H9 (cell line): ENCODE measurements around the gene SIDT2. TPM values are rescaled to one million over a fixed set of nuclear protein-coding genes. Genes with fewer than 3 reads are reported as not detected.

Experiments used
- DNase-seq: peaks from one replicate; pipeline ENCODE4 v3.0.0-alpha.2; 2017
- H2AFZ ChIP-seq: one replicate; pipeline ENCODE4 v1.6.1; 2013; ENCODE audit warnings: mild to moderate bottlenecking, low read length, control low read depth, moderate library complexity
- H2AK5ac ChIP-seq: 2 replicates; pipeline ENCODE4 v1.6.1; 2013; ENCODE audit warnings: low read length, control low read depth, mixed read lengths; ENCODE audit not compliant: insufficient read length
- H2BK120ac ChIP-seq: one replicate; pipeline ENCODE4 v1.6.1; 2013; ENCODE audit warnings: low read depth, mild to moderate bottlenecking, low read length, control low read depth, inconsistent platforms; ENCODE audit not compliant: poor library complexity, severe bottlenecking
- H2BK12ac ChIP-seq: 2 replicates; pipeline ENCODE4 v1.6.1; 2013; ENCODE audit warnings: low read length, control low read depth, mixed read lengths, low read depth; ENCODE audit not compliant: insufficient read length
- H2BK15ac ChIP-seq: 2 replicates; pipeline ENCODE4 v1.6.1; 2013; ENCODE audit warnings: low read depth, low read length, control low read depth
- H2BK20ac ChIP-seq: one replicate; pipeline ENCODE4 v1.6.1; 2013; ENCODE audit warnings: low read depth, mild to moderate bottlenecking, low read length, control low read depth, inconsistent platforms; ENCODE audit not compliant: poor library complexity, severe bottlenecking
- H2BK5ac ChIP-seq: 2 replicates; pipeline ENCODE4 v1.6.1; 2013; ENCODE audit warnings: low read length, control low read depth, mixed read lengths; ENCODE audit not compliant: insufficient read length
- H3K14ac ChIP-seq: 2 replicates; pipeline ENCODE4 v1.6.1; 2013; ENCODE audit warnings: low read length, control low read depth; ENCODE audit not compliant: insufficient read depth
- H3K18ac ChIP-seq: 2 replicates; pipeline ENCODE4 v1.6.1; 2013; ENCODE audit warnings: low read depth, mild to moderate bottlenecking, mixed read lengths, low read length, control low read depth; ENCODE audit not compliant: insufficient read length
- H3K23ac ChIP-seq: 2 replicates; pipeline ENCODE4 v1.6.1; 2013; ENCODE audit warnings: low read length, control low read depth, mixed read lengths, low read depth; ENCODE audit not compliant: insufficient read length
- H3K23me2 ChIP-seq: 2 replicates; pipeline ENCODE4 v1.6.1; 2013; ENCODE audit warnings: low read depth, mild to moderate bottlenecking, mixed read lengths, low read length, control low read depth; ENCODE audit not compliant: insufficient read length, poor library complexity, severe bottlenecking
- H3K27ac ChIP-seq: 2 replicates; pipeline ENCODE4 v1.5.1; 2013; ENCODE audit warnings: low read length, control low read depth, mixed read lengths, low read depth; ENCODE audit not compliant: insufficient read length
- H3K27me3 ChIP-seq: 2 replicates; pipeline ENCODE4 v1.6.1; 2013; ENCODE audit warnings: low read length, control low read depth, inconsistent platforms; ENCODE audit not compliant: insufficient read depth
- H3K4ac ChIP-seq: 2 replicates; pipeline ENCODE4 v1.6.1; 2013; ENCODE audit warnings: low read depth, mild to moderate bottlenecking, control low read depth, inconsistent platforms, low read length, moderate library complexity
- H3K4me1 ChIP-seq: 2 replicates; pipeline ENCODE4 v1.6.1; 2013; ENCODE audit warnings: low read length, control low read depth, inconsistent platforms; ENCODE audit not compliant: insufficient read depth
- H3K4me2 ChIP-seq: 2 replicates; pipeline ENCODE4 v1.6.1; 2013; ENCODE audit warnings: low read length, control low read depth, mixed read lengths; ENCODE audit not compliant: insufficient read length, insufficient read depth
- H3K56ac ChIP-seq: 2 replicates; pipeline ENCODE4 v1.6.1; 2013; ENCODE audit warnings: low read depth, mild to moderate bottlenecking, mixed read lengths, low read length, control low read depth; ENCODE audit not compliant: insufficient read length
- H3K79me1 ChIP-seq: 2 replicates; pipeline ENCODE4 v1.6.1; 2013; ENCODE audit warnings: low read depth, mild to moderate bottlenecking, moderate library complexity, low read length, control low read depth, inconsistent platforms; ENCODE audit not compliant: insufficient read depth, poor library complexity, severe bottlenecking
- H3K79me2 ChIP-seq: 2 replicates; pipeline ENCODE4 v1.6.1; 2013; ENCODE audit warnings: low read length, control low read depth, inconsistent platforms; ENCODE audit not compliant: insufficient read depth
- H3K9ac ChIP-seq: 2 replicates; pipeline ENCODE4 v1.6.1; 2013; ENCODE audit warnings: low read length, control low read depth, mixed read lengths; ENCODE audit not compliant: insufficient read length; ENCODE audit errors: extremely low read depth
- H3K9me3 ChIP-seq: one replicate; pipeline ENCODE4 v1.6.1; 2013; ENCODE audit warnings: low read depth, low read length, inconsistent platforms; ENCODE audit not compliant: control insufficient read depth
- H3T11ph ChIP-seq: one replicate; pipeline ENCODE4 v1.6.1; 2013; ENCODE audit warnings: mild to moderate bottlenecking, low read length, control low read depth, inconsistent platforms
- H4K20me1 ChIP-seq: one replicate; pipeline ENCODE4 v1.6.1; 2013; ENCODE audit not compliant: control insufficient read depth, insufficient read length, insufficient read depth
- H4K5ac ChIP-seq: 2 replicates; pipeline ENCODE4 v1.6.1; 2013; ENCODE audit warnings: low read depth, mild to moderate bottlenecking, mixed read lengths, low read length, control low read depth; ENCODE audit not compliant: insufficient read length
- H4K8ac ChIP-seq: replicated peaks from 2 replicates; pipeline ENCODE4 v1.6.1; 2013; ENCODE audit warnings: low read length, control low read depth, mixed read lengths, low read depth; ENCODE audit not compliant: insufficient read length
- H4K91ac ChIP-seq: 2 replicates; pipeline ENCODE4 v1.6.1; 2013; ENCODE audit warnings: low read depth, mild to moderate bottlenecking, moderate library complexity, mixed read lengths, low read length, control low read depth; ENCODE audit not compliant: insufficient read length
- H3K27ac Mint-ChIP-seq, 3 experiments: 2 replicates in 2 of 3; 3 replicates in 1 of 3; pipeline ENCODE4 v1.8.0; 2020 to 2021; ENCODE audit warnings: mixed read lengths in 3 of 3, mild to moderate bottlenecking in 1 of 3, moderate library complexity in 1 of 3
- H3K27me3 Mint-ChIP-seq: 2 replicates; pipeline ENCODE4 v1.8.0; 2021; ENCODE audit warnings: low read depth, mild to moderate bottlenecking, moderate library complexity, mixed read lengths
- H3K36me3 Mint-ChIP-seq, 3 experiments: 2 replicates in 2 of 3; 3 replicates in 1 of 3; pipeline ENCODE4 v1.8.0; 2020 to 2021; ENCODE audit warnings: low read depth in 3 of 3, mixed read lengths in 3 of 3; ENCODE audit not compliant: insufficient read depth in 1 of 3
- H3K4me1 Mint-ChIP-seq, 2 experiments: 2 replicates each; pipeline ENCODE4 v1.8.0; 2020; ENCODE audit warnings: mixed read lengths in 2 of 2
- H3K4me3 Mint-ChIP-seq, 2 experiments: 2 replicates in 1 of 2; 3 replicates in 1 of 2; pipeline ENCODE4 v1.8.0; 2020 to 2021; ENCODE audit warnings: mild to moderate bottlenecking in 2 of 2, mixed read lengths in 2 of 2, moderate library complexity in 1 of 2
- H3K9me3 Mint-ChIP-seq, 2 experiments: 2 replicates in 1 of 2; 3 replicates in 1 of 2; pipeline ENCODE4 v1.8.0; 2020; ENCODE audit warnings: mild to moderate bottlenecking in 2 of 2, mixed read lengths in 2 of 2, moderate library complexity in 1 of 2
- CTCF ChIP-seq: fragments of 200-600 bp; sonication (generic); conservative IDR thresholded peaks from 3 replicates; pipeline ENCODE4 v1.8.0; 2021; ENCODE audit warnings: antibody characterized with exemption, mild to moderate bottlenecking
- WGBS: extraction: QIAGEN DNeasy Blood & Tissue Kit; methylation state at CpG from one replicate; pipeline ENCODE4 v1.1.7; 2013; ENCODE audit warnings: missing lambda C conversion rate, low lambda C conversion rate, mixed read lengths; ENCODE audit not compliant: insufficient read length; ENCODE audit errors: extremely low coverage; 5-methylcytosine and 5-hydroxymethylcytosine counted together
- total RNA-seq: library from RNA; stranded (reverse); gene quantifications from 2 replicates; pipeline ENCODE4 v1.2.1, GENCODE V29; 2021

SIDT2 gene
- total RNA-seq, 1 experiment from 2014 or later = 18.3 TPM

GRCh38 chr11:117239295-117239694, 60.8 kb downstream of the SIDT2 start:
- Histone ChIP-seq H2BK20ac (no peak overlapping the region), H3K4me1 (no peaks in the 10 kb centered on the region), H2AK5ac (no peak overlapping the region), H3K23me2 (no peaks in the 10 kb centered on the region), H3K14ac (no peak overlapping the region), H3K79me2 (no peaks in the 10 kb centered on the region), H3K18ac (no peak overlapping the region), H3T11ph (no peak overlapping the region), H3K23ac (no peak overlapping the region), H3K9ac (no peak overlapping the region), H3K4me2 (no peak overlapping the region), H4K5ac (no peak overlapping the region), H4K20me1 (no peaks in the 10 kb centered on the region), H2BK15ac (no peak overlapping the region), H2AFZ (no peak overlapping the region), H2BK5ac (no peak overlapping the region), H3K27me3 (no peaks in the 10 kb centered on the region), H3K56ac (no peak overlapping the region), H3K4ac (no peak overlapping the region), H4K91ac (no peak overlapping the region), H2BK12ac (no peak overlapping the region), H2BK120ac (no peak overlapping the region), H3K9me3 (no peaks in the 10 kb centered on the region), H3K27ac (no peak overlapping the region), H4K8ac (no peak overlapping the region), H3K79me1 (no peaks in the 10 kb centered on the region)
- peaks cover under 1 to 1% of the 10 kb centered on the region in 2 experiments; a peak in 2 of 4 replicates for H3K4me1 Mint-ChIP-seq
- H3K27me3 Mint-ChIP-seq = no peaks in the 10 kb centered on the region
- no peak for TF ChIP-seq CTCF
- H3K27ac Mint-ChIP-seq = peak overlapping the region in 1 of 3 experiments; percentile 11; a peak in 1 of 7 replicates
- H3K4me3 Mint-ChIP-seq = no peak overlapping the region
- no peak for DNase-seq
- no peaks in the 10 kb centered on the region for H3K9me3 Mint-ChIP-seq
- H3K36me3 Mint-ChIP-seq = peaks cover 9 to 39% (median 32%) of the 10 kb centered on the region in 3 experiments; a peak in 6 of 7 replicates
- WGBS = no CpG with 5 or more reads among the region's 6 CpGs

Other genes starting within 250 kb of the SIDT2 start
- 31.4 and 35.5 TPM in 2 replicates for gene SIK3, start 80.3 kb upstream of the SIDT2 start, total RNA-seq
- gene PAFAH1B2, start 34.5 kb upstream of the SIDT2 start, total RNA-seq = 158 and 161 TPM in 2 replicates
- gene TAGLN, start 20.6 kb downstream of the SIDT2 start, total RNA-seq = 176 and 188 TPM in 2 replicates
- gene PCSK7, start 53.3 kb downstream of the SIDT2 start, total RNA-seq = 50.7 and 53.9 TPM in 2 replicates
- 25.4 and 26.0 TPM in 2 replicates for gene RNF214, start 53.9 kb downstream of the SIDT2 start, total RNA-seq
- 9.4 and 9.9 TPM in 2 replicates for gene BACE1-AS, start 112.6 kb downstream of the SIDT2 start, total RNA-seq
- 10.2 and 10.6 TPM in 2 replicates for gene BACE1, start 137.5 kb downstream of the SIDT2 start, total RNA-seq
- gene CEP164, start 149.1 kb downstream of the SIDT2 start, total RNA-seq = 20.7 and 24.9 TPM in 2 replicates